AG04449 (cell line): Measurements from ENCODE around the gene ADGRB3.

Experiments
- CTCF ChIA-PET: fragments of 350-600 bp; formaldehyde crosslinking; extraction: SDS; loops from one replicate; lab custom pipeline; 2021; ENCODE audit warnings: antibody characterized with exemption; lab: Yijun Ruan, JAX
- POLR2A ChIA-PET: fragments of 400-600, 350-600 bp; formaldehyde crosslinking; extraction: SDS; loops from one replicate; lab custom pipeline; 2020; ENCODE audit warnings: antibody characterized with exemption, inconsistent platforms; lab: Yijun Ruan, JAX
- DNase-seq: peaks from one replicate; pipeline ENCODE4 v3.0.0-alpha.2; 2010; ENCODE audit warnings: low read depth, low spot score
- H3K4me3 ChIP-seq: 2 replicates; pipeline ENCODE4 v1.5.1; 2011; ENCODE audit warnings: low read depth, mild to moderate bottlenecking, control low read depth, low read length
- TF ChIP-seq, protein P1 (sequence below): IDR thresholded peaks from one replicate; pipeline ENCODE4 v1.5.1; 2011; ENCODE audit warnings: mild to moderate bottlenecking, moderate library complexity, low read length, control low read depth, inconsistent platforms; ENCODE audit not compliant: insufficient read depth; ENCODE audit errors: missing control alignments

Gene ADGRB3

DNA sequence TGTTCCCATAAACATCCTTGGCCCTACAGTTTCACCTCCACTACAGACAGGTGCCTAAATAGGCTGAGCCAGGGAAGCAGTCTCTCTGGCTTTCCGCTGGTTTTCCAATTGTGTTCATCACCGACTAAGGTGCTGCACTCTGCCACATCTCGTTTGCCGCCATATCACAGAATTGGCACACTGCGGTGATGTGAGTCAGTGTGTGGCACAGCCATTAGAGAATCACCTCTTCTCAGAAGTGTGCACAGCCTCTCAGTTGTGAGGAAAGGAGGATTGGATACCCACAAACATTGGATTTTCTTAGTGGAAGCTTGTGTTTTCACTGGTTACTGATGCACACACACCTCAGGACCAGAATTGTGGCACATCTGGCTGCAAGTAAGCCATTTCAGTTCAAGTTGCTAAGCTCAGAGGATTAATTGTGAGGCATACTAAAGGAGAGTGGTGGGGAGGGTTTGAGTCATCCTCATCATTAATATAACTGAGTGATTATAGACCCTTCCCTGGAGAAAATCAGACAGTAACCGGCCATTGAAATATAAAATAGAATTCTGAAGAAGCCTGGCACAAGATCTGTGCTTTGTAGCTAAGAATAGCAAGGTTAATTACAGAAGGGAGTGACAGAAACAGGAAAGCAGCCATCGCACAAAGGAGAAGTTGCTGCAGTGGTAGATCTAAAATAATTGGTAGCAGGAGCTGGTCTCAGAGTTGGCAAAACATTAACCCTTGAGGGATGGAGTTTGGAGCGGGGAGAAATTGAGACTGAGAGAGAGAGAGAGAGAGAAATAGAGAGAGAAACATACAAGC is 654.8 kb downstream of the ADGRB3 start:
- ChIA-PET CTCF (no interaction called here), POLR2A (no interaction called here)
- no peak overlapping the region for H3K4me3 ChIP-seq
- TF ChIP-seq, protein P1, sequence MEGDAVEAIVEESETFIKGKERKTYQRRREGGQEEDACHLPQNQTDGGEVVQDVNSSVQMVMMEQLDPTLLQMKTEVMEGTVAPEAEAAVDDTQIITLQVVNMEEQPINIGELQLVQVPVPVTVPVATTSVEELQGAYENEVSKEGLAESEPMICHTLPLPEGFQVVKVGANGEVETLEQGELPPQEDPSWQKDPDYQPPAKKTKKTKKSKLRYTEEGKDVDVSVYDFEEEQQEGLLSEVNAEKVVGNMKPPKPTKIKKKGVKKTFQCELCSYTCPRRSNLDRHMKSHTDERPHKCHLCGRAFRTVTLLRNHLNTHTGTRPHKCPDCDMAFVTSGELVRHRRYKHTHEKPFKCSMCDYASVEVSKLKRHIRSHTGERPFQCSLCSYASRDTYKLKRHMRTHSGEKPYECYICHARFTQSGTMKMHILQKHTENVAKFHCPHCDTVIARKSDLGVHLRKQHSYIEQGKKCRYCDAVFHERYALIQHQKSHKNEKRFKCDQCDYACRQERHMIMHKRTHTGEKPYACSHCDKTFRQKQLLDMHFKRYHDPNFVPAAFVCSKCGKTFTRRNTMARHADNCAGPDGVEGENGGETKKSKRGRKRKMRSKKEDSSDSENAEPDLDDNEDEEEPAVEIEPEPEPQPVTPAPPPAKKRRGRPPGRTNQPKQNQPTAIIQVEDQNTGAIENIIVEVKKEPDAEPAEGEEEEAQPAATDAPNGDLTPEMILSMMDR = no peak
- no peak for DNase-seq

DNA sequence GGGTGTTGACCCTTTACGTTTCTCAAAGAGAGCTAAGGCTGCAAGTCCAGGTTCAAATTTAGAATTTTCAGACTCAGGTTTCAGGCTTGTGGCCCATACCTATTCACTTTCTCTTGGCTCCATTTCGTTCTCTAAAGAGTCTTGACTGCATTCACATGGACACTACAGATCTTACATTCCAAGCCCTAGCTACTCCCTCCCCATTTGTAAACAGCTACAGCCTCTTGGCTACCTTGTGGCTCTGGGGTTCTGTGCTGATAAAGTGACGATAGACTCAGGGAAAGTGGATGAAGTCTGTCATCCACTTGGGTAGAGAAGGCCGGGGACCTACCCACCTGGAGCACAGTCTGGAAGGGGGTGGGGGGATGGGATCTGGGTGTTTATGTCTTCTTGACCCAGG is 658.4 kb downstream of the ADGRB3 start:
- H3K4me3 ChIP-seq = no peak overlapping the region
- no peak for DNase-seq
- TF ChIP-seq, protein P1 = no peak
- POLR2A ChIA-PET = no interaction called here
- CTCF ChIA-PET = no interaction called here

DNA sequence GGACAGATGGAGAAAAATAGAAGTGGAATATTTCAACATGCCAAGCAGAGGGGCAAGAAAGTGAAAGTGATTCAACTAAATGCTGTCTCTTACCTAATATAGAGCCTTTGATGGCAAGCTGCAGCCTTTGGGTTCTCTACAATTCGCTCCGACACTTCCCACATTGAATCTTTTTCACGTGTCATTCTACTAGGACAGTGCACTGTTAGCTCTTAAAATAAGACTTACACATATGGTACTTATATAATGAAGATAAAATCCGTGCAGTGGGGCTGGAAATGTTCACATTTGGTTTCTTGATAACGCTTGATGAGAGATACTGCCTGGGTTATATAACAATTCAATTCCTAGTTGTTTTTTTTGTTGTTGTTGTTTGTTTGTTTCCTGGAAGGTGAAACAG is 659.3 kb downstream of the ADGRB3 start:
- no peak overlapping the region for H3K4me3 ChIP-seq
- ChIA-PET POLR2A (no interaction called here), CTCF (no interaction called here)
- no peak for DNase-seq
- TF ChIP-seq, protein P1 = no peak

GRCh38 chr6:69294862-69295261 is 659.8 kb downstream of the ADGRB3 start:
- CTCF ChIA-PET = no interaction called here

DNA sequence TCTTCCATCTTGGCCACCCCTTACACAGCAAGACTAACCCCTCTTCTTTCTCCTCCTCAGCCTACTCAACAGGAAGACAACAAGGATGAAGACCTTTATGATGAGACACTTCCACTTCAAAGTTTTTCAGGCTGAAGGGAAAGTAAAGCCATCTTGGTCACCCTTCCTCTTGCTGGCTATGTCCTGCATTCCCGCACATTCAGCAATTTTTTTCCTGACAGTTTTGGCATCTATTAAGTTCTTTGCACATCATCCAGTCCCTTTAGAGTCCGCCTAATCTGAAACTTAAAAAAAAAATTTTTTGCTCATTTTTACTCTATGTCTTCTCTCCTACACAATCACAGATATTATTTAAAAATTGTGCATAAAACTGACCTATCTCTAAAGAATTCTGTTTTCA is 668.3 kb downstream of the ADGRB3 start:
- no peak for DNase-seq
- no peak overlapping the region for H3K4me3 ChIP-seq
- TF ChIP-seq, protein P1 = no peak
- POLR2A ChIA-PET = no interaction called here
- CTCF ChIA-PET = no interaction called here

More at GRCh38 chr6:69294862-69295261, 659.8 kb downstream of the ADGRB3 start:
- H3K4me3 ChIP-seq = no peak overlapping the region
- no peak for DNase-seq
- TF ChIP-seq, protein P1 = no peak
- POLR2A ChIA-PET = no interaction called here

GRCh38 chr6:69305456-69305855 is 670.4 kb downstream of the ADGRB3 start:
- POLR2A ChIA-PET = no interaction called here
- no peak for DNase-seq
- CTCF ChIA-PET = no interaction called here

More at GRCh38 chr6:69305456-69305855, 670.4 kb downstream of the ADGRB3 start:
- no peak overlapping the region for H3K4me3 ChIP-seq
- TF ChIP-seq, protein P1 = no peak
